A549 treated with DMSO at 1 μM for 4 hours (cell line): ENCODE measurements around the gene LHFPL4. TPM values are rescaled to one million over a fixed set of nuclear protein-coding genes. Genes with fewer than 3 reads are reported as not detected.

Experiments used
- total RNA-seq: library from RNA; stranded (reverse); fragments of 200-300 nt; extraction: Qiagen RNA extraction; gene quantifications from 5 replicates; pipeline ENCODE4 v1.2.3, GENCODE V29; 2022; ENCODE audit warnings: low read depth

The LHFPL4 gene
- 0.06 to 0.15 TPM (median 0.08 TPM) in 5 replicates for total RNA-seq

DNA sequence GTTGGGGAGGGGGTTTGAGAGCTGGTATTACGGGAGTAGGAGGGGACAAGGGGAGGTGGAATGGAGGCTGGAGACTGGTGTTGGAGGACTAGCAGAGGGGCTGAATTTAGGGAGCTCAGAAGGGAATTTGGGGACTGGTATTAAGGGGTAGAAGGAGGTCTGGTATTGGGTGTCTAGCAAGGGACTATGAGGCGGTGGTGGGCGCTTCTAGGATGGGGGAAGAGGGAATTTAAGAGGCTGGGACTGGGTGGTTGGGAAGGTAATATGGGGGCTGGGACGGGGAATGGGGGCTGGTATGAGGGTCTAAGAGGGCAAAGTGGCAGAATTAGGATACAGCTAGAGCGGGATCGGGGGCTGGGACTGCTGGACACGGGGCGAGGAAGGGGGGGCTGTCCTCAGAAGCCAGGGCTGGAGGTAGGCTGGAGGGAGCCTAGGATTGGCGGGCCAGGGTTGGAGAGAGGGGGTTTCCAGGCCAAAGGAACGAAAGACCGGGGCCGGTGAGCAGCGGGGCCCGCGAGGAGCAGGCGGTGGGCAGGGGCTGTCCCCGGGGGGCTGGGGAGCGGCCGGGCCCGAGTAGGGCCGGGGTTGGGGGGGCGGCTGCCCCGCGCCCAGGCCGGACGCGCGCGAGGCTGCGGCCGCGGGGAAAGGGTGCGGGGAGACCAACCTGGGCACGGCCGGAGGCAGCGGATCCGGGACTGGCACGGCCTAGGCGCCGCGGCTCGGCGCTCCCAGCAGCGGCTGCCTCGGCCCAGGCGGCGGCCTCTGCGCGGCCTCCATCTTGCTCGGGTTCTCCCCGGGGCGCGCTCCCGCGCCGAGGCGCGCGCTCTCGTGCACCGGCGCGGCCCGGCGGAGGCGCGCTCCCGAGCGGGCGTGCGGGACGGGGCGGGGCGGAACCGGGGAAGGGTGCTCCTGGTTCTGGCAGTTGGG lies at the start of gene LHFPL4:
Gene LHFPL4, minus strand, starts transcription at position 802 of the 927 bp plus-strand sequence. CDS start 1,143 bp downstream, outside the sequence.

Other genes starting within 250 kb of the LHFPL4 start
- gene THUMPD3, start 190.8 kb downstream of the LHFPL4 start, total RNA-seq: 55.0 to 62.0 TPM (median 59.1 TPM) in 5 replicates
- gene SETD5, start 156.2 kb downstream of the LHFPL4 start, total RNA-seq: 49.0 to 60.5 TPM (median 54.8 TPM) in 5 replicates
- gene MTMR14, start 95.7 kb upstream of the LHFPL4 start, total RNA-seq: 25.3 to 30.0 TPM (median 28.7 TPM) in 5 replicates
- 0.08 to 0.33 TPM (median 0.15 TPM) in 4 of 5 replicates, not detected in the other for gene CPNE9, start 150.0 kb upstream of the LHFPL4 start, total RNA-seq
- 17.5 to 20.7 TPM (median 19.1 TPM) in 5 replicates for gene BRPF1, start 177.9 kb upstream of the LHFPL4 start, total RNA-seq
- 15.3 to 17.3 TPM (median 16.3 TPM) in 5 replicates for gene OGG1, start 196.1 kb upstream of the LHFPL4 start, total RNA-seq
- 13.0 to 18.9 TPM (median 16.3 TPM) in 5 replicates for gene CAMK1, start 216.1 kb upstream of the LHFPL4 start, total RNA-seq
- gene TADA3, start 238.7 kb upstream of the LHFPL4 start, total RNA-seq: 55.6 to 60.5 TPM (median 58.6 TPM) in 5 replicates
- gene ARPC4, start 239.3 kb upstream of the LHFPL4 start, total RNA-seq: 148 to 226 TPM (median 154 TPM) in 5 replicates